H9 (cell line): ENCODE data around the gene MCAT. TPM values are rescaled to one million over a fixed set of nuclear protein-coding genes. Genes with fewer than 3 reads are reported as not detected.

Source experiments
- DNase-seq: peaks from one replicate; pipeline ENCODE4 v3.0.0-alpha.2; 2017
- H2AFZ ChIP-seq: one replicate; pipeline ENCODE4 v1.6.1; 2013; ENCODE audit warnings: mild to moderate bottlenecking, low read length, control low read depth, moderate library complexity
- H2AK5ac ChIP-seq: 2 replicates; pipeline ENCODE4 v1.6.1; 2013; ENCODE audit warnings: low read length, control low read depth, mixed read lengths; ENCODE audit not compliant: insufficient read length
- H2BK120ac ChIP-seq: one replicate; pipeline ENCODE4 v1.6.1; 2013; ENCODE audit warnings: low read depth, mild to moderate bottlenecking, low read length, control low read depth, inconsistent platforms; ENCODE audit not compliant: poor library complexity, severe bottlenecking
- H2BK12ac ChIP-seq: 2 replicates; pipeline ENCODE4 v1.6.1; 2013; ENCODE audit warnings: low read length, control low read depth, mixed read lengths, low read depth; ENCODE audit not compliant: insufficient read length
- H2BK15ac ChIP-seq: 2 replicates; pipeline ENCODE4 v1.6.1; 2013; ENCODE audit warnings: low read depth, low read length, control low read depth
- H2BK20ac ChIP-seq: one replicate; pipeline ENCODE4 v1.6.1; 2013; ENCODE audit warnings: low read depth, mild to moderate bottlenecking, low read length, control low read depth, inconsistent platforms; ENCODE audit not compliant: poor library complexity, severe bottlenecking
- H2BK5ac ChIP-seq: 2 replicates; pipeline ENCODE4 v1.6.1; 2013; ENCODE audit warnings: low read length, control low read depth, mixed read lengths; ENCODE audit not compliant: insufficient read length
- H3K14ac ChIP-seq: 2 replicates; pipeline ENCODE4 v1.6.1; 2013; ENCODE audit warnings: low read length, control low read depth; ENCODE audit not compliant: insufficient read depth
- H3K18ac ChIP-seq: 2 replicates; pipeline ENCODE4 v1.6.1; 2013; ENCODE audit warnings: low read depth, mild to moderate bottlenecking, mixed read lengths, low read length, control low read depth; ENCODE audit not compliant: insufficient read length
- H3K23ac ChIP-seq: 2 replicates; pipeline ENCODE4 v1.6.1; 2013; ENCODE audit warnings: low read length, control low read depth, mixed read lengths, low read depth; ENCODE audit not compliant: insufficient read length
- H3K23me2 ChIP-seq: 2 replicates; pipeline ENCODE4 v1.6.1; 2013; ENCODE audit warnings: low read depth, mild to moderate bottlenecking, mixed read lengths, low read length, control low read depth; ENCODE audit not compliant: insufficient read length, poor library complexity, severe bottlenecking
- H3K27ac ChIP-seq: 2 replicates; pipeline ENCODE4 v1.5.1; 2013; ENCODE audit warnings: low read length, control low read depth, mixed read lengths, low read depth; ENCODE audit not compliant: insufficient read length
- H3K27me3 ChIP-seq: 2 replicates; pipeline ENCODE4 v1.6.1; 2013; ENCODE audit warnings: low read length, control low read depth, inconsistent platforms; ENCODE audit not compliant: insufficient read depth
- H3K4ac ChIP-seq: 2 replicates; pipeline ENCODE4 v1.6.1; 2013; ENCODE audit warnings: low read depth, mild to moderate bottlenecking, control low read depth, inconsistent platforms, low read length, moderate library complexity
- H3K4me1 ChIP-seq: 2 replicates; pipeline ENCODE4 v1.6.1; 2013; ENCODE audit warnings: low read length, control low read depth, inconsistent platforms; ENCODE audit not compliant: insufficient read depth
- H3K4me2 ChIP-seq: 2 replicates; pipeline ENCODE4 v1.6.1; 2013; ENCODE audit warnings: low read length, control low read depth, mixed read lengths; ENCODE audit not compliant: insufficient read length, insufficient read depth
- H3K56ac ChIP-seq: 2 replicates; pipeline ENCODE4 v1.6.1; 2013; ENCODE audit warnings: low read depth, mild to moderate bottlenecking, mixed read lengths, low read length, control low read depth; ENCODE audit not compliant: insufficient read length
- H3K79me1 ChIP-seq: 2 replicates; pipeline ENCODE4 v1.6.1; 2013; ENCODE audit warnings: low read depth, mild to moderate bottlenecking, moderate library complexity, low read length, control low read depth, inconsistent platforms; ENCODE audit not compliant: insufficient read depth, poor library complexity, severe bottlenecking
- H3K79me2 ChIP-seq: 2 replicates; pipeline ENCODE4 v1.6.1; 2013; ENCODE audit warnings: low read length, control low read depth, inconsistent platforms; ENCODE audit not compliant: insufficient read depth
- H3K9ac ChIP-seq: 2 replicates; pipeline ENCODE4 v1.6.1; 2013; ENCODE audit warnings: low read length, control low read depth, mixed read lengths; ENCODE audit not compliant: insufficient read length; ENCODE audit errors: extremely low read depth
- H3K9me3 ChIP-seq: one replicate; pipeline ENCODE4 v1.6.1; 2013; ENCODE audit warnings: low read depth, low read length, inconsistent platforms; ENCODE audit not compliant: control insufficient read depth
- H3T11ph ChIP-seq: one replicate; pipeline ENCODE4 v1.6.1; 2013; ENCODE audit warnings: mild to moderate bottlenecking, low read length, control low read depth, inconsistent platforms
- H4K20me1 ChIP-seq: one replicate; pipeline ENCODE4 v1.6.1; 2013; ENCODE audit not compliant: control insufficient read depth, insufficient read length, insufficient read depth
- H4K5ac ChIP-seq: 2 replicates; pipeline ENCODE4 v1.6.1; 2013; ENCODE audit warnings: low read depth, mild to moderate bottlenecking, mixed read lengths, low read length, control low read depth; ENCODE audit not compliant: insufficient read length
- H4K8ac ChIP-seq: replicated peaks from 2 replicates; pipeline ENCODE4 v1.6.1; 2013; ENCODE audit warnings: low read length, control low read depth, mixed read lengths, low read depth; ENCODE audit not compliant: insufficient read length
- H4K91ac ChIP-seq: 2 replicates; pipeline ENCODE4 v1.6.1; 2013; ENCODE audit warnings: low read depth, mild to moderate bottlenecking, moderate library complexity, mixed read lengths, low read length, control low read depth; ENCODE audit not compliant: insufficient read length
- H3K27ac Mint-ChIP-seq, 3 experiments: 2 replicates in 2 of 3; 3 replicates in 1 of 3; pipeline ENCODE4 v1.8.0; 2020 to 2021; ENCODE audit warnings: mixed read lengths in 3 of 3, mild to moderate bottlenecking in 1 of 3, moderate library complexity in 1 of 3
- H3K27me3 Mint-ChIP-seq: 2 replicates; pipeline ENCODE4 v1.8.0; 2021; ENCODE audit warnings: low read depth, mild to moderate bottlenecking, moderate library complexity, mixed read lengths
- H3K36me3 Mint-ChIP-seq, 3 experiments: 2 replicates in 2 of 3; 3 replicates in 1 of 3; pipeline ENCODE4 v1.8.0; 2020 to 2021; ENCODE audit warnings: low read depth in 3 of 3, mixed read lengths in 3 of 3; ENCODE audit not compliant: insufficient read depth in 1 of 3
- H3K4me1 Mint-ChIP-seq, 2 experiments: 2 replicates each; pipeline ENCODE4 v1.8.0; 2020; ENCODE audit warnings: mixed read lengths in 2 of 2
- H3K4me3 Mint-ChIP-seq, 2 experiments: 2 replicates in 1 of 2; 3 replicates in 1 of 2; pipeline ENCODE4 v1.8.0; 2020 to 2021; ENCODE audit warnings: mild to moderate bottlenecking in 2 of 2, mixed read lengths in 2 of 2, moderate library complexity in 1 of 2
- H3K9me3 Mint-ChIP-seq, 2 experiments: 2 replicates in 1 of 2; 3 replicates in 1 of 2; pipeline ENCODE4 v1.8.0; 2020; ENCODE audit warnings: mild to moderate bottlenecking in 2 of 2, mixed read lengths in 2 of 2, moderate library complexity in 1 of 2
- CTCF ChIP-seq: fragments of 200-600 bp; sonication (generic); conservative IDR thresholded peaks from 3 replicates; pipeline ENCODE4 v1.8.0; 2021; ENCODE audit warnings: antibody characterized with exemption, mild to moderate bottlenecking
- WGBS: extraction: QIAGEN DNeasy Blood & Tissue Kit; methylation state at CpG from one replicate; pipeline ENCODE4 v1.1.7; 2013; ENCODE audit warnings: missing lambda C conversion rate, low lambda C conversion rate, mixed read lengths; ENCODE audit not compliant: insufficient read length; ENCODE audit errors: extremely low coverage; 5-methylcytosine and 5-hydroxymethylcytosine counted together
- total RNA-seq: library from RNA; stranded (reverse); gene quantifications from 2 replicates; pipeline ENCODE4 v1.2.1, GENCODE V29; 2021

MCAT gene
- total RNA-seq, 1 experiment from 2014 or later, result 20.3 TPM

GRCh38 chr22:43118953-43119458 lies 24.2 kb downstream of the MCAT start:
- H3T11ph ChIP-seq, result no peak overlapping the region
- no peak overlapping the region for H3K56ac ChIP-seq
- H3K27me3 Mint-ChIP-seq, result peaks cover 25% of the 10 kb centered on the region
- H3K9ac ChIP-seq, result no peak overlapping the region
- no peaks in the 10 kb centered on the region for H3K23me2 ChIP-seq
- no peak overlapping the region for H3K4me3 Mint-ChIP-seq
- no peak overlapping the region for H3K4me2 ChIP-seq
- DNase-seq, result no peak
- no peak overlapping the region for H4K5ac ChIP-seq
- H3K27ac ChIP-seq, result no peak overlapping the region
- no peak overlapping the region for H3K23ac ChIP-seq
- H3K27ac Mint-ChIP-seq, result no peak overlapping the region
- H2AFZ ChIP-seq, result no peak overlapping the region
- no peak overlapping the region for H3K4ac ChIP-seq
- no peak overlapping the region for H3K14ac ChIP-seq
- no peaks in the 10 kb centered on the region for H3K4me1 ChIP-seq
- no peak overlapping the region for H2BK15ac ChIP-seq
- no peak overlapping the region for H2BK20ac ChIP-seq
- H4K91ac ChIP-seq, result no peak overlapping the region
- WGBS, result no CpG with 5 or more reads among the region's 7 CpGs
- no peaks in the 10 kb centered on the region for H3K79me2 ChIP-seq
- H3K27me3 ChIP-seq, result peaks cover 3% of the 10 kb centered on the region
- H3K9me3 ChIP-seq, result no peaks in the 10 kb centered on the region
- peaks cover 9 to 17% of the 10 kb centered on the region in 2 experiments for H3K4me1 Mint-ChIP-seq
- no peaks in the 10 kb centered on the region for H3K9me3 Mint-ChIP-seq
- no peak overlapping the region for H2BK120ac ChIP-seq
- no peak overlapping the region for H4K8ac ChIP-seq
- no peaks in the 10 kb centered on the region for H3K36me3 Mint-ChIP-seq
- no peak overlapping the region for H2BK5ac ChIP-seq
- no peak overlapping the region for H2BK12ac ChIP-seq
- no peaks in the 10 kb centered on the region for H3K79me1 ChIP-seq
- no peak overlapping the region for H3K18ac ChIP-seq
- peaks cover 5% of the 10 kb centered on the region for H4K20me1 ChIP-seq
- H2AK5ac ChIP-seq, result no peak overlapping the region
- TF ChIP-seq CTCF, result no peak
